GM19372 (cell line): ENCODE data around the gene PARD3B.

Source experiments
- ATAC-seq: cut with Tn5 transposase; IDR thresholded peaks from one replicate; pipeline ENCODE4 v1.9.1; 2021; ENCODE audit warnings: mild to moderate bottlenecking, low read depth, moderate library complexity; ENCODE audit not compliant: unreplicated experiment

PARD3B gene

DNA sequence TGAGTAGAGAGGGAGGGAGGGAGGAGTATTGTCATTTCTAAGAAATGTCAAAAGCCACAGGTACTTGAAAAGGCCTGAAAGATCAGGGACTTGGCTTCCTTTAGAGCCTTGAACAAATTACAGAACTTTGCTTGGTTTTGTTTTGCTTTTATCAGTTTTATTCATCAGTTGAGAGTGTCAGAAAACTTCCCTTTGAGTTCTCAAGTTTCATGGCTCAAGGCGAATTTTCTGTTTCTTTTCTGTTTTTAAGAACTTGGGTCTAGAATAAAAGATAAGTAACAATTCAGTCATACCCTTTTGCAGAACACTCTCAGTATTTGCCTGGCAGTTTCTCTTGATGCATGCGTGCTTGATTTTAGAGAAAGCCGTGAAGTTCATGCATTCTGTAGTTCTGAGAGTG lies 531.9 kb downstream of the PARD3B start:
- no peak for ATAC-seq

DNA sequence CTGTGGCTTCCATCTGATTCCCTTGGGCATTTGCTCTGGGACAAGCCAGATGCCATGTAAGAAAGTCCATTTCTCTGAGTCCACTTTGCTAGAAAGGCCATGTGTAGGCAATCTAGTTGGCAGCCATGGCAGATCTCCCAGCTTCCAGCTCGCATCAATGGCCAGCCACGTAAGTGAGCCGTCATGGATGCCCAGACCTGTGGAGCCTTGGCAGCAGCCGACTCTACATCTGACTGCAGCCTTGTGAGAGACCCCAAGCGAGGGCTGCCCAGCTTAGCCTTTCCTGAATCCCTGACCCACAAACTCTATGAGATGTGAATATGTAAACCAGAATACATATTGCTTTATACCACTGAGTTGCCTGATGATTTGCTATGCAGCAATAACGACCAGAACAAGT lies 533.5 kb downstream of the PARD3B start:
- ATAC-seq: no peak

DNA sequence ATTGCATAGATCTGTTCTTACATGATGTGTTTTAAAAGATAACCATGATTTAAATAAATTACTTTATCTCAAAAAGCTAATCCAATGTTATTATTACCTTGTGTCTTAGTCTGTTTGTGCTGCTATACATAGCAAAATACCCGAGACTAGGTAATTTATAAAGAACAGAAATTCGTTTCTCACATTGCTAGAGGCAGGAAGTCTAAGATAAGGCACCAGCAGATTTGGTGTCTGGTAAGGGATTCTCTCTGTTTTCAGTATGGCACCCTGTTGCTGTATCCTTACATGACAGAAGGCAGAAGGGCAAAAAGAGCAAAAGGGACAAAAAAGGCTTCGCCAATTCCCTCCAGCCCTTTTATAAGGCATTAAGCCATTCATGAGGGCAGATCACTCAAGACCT lies 533.9 kb downstream of the PARD3B start:
- ATAC-seq: no peak

DNA sequence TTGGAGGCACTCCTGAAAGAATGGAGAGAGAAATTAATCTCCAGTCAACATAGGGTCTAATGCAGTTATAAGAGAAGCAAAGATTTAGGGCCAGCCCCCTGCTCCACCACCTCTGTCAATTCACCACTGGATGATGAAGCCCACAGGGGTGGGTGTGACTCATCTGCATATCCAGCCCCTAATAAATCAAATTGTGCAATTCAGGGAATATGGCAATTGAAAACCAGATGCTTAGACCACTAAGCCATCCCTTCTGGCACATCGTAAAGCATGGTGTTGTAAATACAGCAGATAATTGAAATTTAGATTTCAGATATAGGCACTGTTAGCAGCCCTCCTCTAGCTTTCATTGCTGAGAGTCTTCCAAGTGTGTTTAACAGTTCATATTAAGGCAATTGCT lies 541.4 kb downstream of the PARD3B start:
- ATAC-seq: no peak

DNA sequence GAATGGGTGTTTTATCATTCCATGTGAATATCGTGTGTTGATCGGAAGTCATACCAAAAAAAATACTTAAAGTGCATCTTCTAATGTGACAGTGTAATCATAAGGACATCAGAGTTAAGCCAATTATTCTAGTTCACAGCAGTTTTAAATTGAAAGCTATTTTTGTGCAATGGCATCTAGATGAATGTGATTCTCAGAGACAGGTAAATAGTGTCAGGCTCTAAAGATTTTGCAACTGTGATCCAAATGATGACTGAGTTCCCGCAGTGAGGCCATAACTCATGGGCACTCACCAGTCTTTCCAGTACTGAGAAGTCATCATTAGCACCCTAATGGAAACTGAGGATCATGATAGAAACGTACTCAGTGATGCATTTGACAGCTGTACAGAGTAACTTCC lies 542.6 kb downstream of the PARD3B start:
- no peak for ATAC-seq

DNA sequence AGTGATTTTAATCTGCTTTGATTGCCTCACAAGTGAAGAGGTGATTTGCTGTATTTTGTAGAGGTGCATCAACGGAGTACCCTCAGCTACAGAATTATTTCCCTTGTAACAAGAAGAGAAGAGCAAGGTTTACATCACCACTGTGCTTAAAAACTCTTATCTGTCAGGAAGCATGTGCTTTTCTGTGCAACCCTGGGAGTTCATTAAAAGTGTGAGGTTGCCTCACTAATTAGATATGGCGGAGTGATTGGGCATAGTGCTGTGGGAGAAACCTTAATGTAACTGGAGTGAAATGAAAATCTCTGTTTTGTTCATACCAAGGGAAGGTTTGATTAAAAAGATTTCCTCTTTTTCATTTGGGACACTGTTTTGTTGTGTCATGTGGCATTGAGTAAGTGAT lies 544.7 kb downstream of the PARD3B start:
- no peak for ATAC-seq

DNA sequence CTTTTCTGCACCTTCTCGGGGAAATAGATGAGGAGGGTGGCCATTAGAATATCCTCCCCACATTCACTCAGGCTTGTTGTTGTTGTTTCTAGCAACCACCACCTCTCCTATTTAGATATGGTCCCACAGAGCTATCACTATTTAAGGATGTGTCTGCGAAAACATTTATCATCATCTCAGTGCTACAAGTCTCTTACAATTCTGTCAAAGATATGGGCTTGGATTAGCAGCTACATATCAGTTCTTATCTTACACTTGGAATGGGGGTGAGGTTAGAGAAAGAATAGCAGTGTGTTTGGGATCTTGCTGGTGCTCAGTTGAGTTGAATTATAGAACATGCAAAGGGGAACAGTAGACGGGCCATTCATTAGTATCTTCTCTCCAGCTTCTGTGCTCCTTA lies 546.1 kb downstream of the PARD3B start:
- no peak for ATAC-seq

DNA sequence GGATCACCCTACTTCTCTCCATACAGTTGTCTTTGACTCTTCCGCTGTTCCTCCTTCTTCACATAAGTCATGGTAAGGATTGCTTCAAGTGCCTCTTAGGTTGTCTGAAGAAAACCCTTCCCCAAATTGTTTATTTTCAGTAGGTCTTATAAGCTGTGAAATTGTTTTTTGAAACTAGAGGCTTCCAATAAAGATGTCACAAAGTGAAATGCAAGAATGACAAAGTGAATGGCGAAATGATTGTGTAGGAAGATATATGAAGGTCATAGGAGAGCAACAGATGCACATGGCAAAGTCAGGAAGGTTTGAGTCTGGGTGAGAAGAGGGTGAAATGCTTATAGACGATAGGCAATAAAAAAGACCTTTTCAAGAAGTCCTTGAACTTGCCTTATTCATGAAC lies 548.8 kb downstream of the PARD3B start:
- ATAC-seq: no peak

DNA sequence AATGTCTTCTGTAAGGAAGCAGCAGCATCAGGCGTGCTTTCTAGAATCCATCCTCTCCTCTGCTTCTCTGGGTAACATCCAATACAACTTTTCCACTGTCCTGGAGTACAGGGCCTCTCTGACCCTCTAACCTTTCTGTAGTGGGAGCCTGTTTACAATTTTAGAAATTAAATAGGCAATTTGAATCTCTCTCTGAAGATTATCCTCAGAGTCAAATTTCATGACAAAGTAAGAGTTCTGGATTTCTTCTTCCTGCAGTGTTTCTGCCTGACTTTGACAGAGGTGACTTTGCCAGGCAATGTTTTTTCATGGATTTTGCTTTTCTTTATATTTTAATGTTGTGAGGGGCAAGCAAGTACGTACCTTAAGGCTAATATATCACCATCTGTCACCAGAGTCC lies 558.4 kb downstream of the PARD3B start:
- ATAC-seq: no peak

DNA sequence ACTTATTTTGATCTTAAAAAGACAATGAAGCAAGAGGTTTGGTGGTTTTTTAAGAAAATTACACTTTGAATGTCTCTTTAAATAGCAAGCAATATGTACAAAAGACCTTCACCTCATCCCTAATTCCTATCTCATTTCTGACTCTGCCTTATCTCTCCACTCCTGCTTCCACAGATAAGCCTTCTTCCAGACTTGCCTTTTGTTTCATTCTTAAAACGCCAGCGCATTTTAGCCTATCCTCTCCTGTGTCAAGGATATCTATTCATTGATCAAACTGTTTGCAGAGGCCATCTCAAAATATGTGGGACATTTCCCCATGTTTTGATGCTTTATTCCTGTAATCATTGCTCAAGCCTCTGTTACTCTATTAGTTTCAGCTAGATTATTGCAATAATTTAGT lies 562.5 kb downstream of the PARD3B start:
- ATAC-seq: no peak

DNA sequence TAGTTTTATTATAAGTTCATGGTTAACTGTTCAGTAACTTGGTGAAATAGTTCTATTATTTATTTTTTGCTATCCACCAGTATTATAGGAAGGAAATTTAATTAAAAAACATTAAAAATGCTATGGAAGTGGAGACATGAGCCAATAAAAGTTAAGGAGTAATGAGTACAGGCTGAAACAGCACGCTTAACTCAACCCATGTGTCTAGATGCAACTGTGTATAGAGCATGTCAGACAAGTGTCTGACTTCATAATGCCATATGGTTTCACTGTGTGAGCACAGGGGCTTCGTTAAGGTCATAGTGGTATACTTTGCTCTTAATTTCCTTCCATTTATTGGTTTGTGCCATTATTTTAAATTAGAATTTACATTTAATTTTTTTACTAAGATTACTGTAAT lies 570.2 kb downstream of the PARD3B start:
- ATAC-seq: no peak

DNA sequence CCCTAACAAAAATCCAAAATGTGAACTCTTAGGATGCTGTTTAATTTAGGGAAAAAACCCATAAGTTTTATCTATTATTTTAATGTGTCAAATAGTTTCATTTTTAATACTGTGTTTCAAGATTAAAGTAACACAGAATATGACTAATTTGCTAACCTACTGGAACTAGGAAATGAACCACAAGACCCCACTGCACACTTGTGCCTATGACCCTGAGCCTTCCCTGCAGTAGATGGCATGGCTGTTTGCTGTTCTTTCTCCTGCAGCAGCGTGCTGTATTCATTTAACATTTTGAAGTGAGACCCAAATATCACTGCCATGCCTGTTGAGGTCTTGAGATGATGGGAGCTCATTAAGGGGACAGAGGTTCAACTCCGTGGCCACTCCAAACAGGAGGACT lies 571.9 kb downstream of the PARD3B start:
- no peak for ATAC-seq

DNA sequence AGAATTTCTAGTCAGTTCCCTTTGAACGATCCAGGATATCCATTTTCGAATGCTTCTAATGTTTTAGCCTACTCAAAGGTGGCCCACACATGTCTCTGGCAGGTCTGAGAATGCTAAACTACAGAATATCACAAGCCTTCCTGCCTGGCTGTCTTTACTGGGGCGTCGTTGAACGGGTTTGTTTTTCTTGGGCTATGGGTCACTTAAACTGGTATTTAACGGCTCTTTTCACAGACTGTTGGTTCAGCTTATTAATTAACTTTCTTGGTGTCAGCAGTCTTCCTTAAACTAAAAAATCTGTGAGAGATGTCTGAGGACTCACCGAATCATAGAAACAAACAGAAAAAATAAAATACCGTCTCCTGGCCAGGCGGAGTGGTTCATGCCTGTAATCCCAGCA lies 573.9 kb downstream of the PARD3B start:
- ATAC-seq: no peak

DNA sequence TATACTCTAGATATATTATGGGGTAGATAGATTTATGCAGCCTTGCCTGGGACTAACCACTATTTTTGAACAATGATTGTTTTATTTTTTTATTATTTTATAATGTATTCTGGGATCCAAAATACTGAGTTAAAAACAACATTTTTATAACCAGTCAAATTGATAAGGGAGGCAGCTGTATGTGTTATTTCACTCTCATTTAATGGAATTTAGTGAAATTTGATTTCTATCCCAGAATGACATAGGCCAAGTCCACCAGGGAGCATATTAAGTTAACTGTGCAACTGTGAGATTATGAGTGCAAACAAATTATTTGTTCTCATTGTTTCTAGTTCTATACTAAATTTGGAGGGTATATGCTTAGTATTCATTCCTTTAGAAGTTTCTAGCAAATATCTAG lies 583.5 kb downstream of the PARD3B start:
- ATAC-seq: no peak

DNA sequence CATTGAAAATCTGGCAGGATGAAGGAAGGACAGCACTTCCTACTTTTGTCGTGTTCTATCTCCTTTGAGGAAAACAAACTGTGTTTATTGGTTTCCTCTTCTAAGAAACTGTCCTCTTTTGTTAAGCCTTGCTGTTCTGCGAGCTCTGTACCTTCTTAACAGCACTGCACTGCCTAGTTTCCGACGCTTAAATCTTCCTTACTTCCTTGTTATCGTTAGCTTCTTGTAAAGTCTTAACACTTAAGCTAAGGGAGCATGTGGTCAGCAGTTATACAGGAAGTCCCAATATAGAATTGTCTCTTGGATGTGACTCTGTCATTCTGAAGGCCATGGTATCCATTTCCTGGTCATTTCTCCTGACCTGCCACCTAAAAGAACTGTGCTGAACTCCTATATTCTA lies 584.3 kb downstream of the PARD3B start:
- no peak for ATAC-seq

DNA sequence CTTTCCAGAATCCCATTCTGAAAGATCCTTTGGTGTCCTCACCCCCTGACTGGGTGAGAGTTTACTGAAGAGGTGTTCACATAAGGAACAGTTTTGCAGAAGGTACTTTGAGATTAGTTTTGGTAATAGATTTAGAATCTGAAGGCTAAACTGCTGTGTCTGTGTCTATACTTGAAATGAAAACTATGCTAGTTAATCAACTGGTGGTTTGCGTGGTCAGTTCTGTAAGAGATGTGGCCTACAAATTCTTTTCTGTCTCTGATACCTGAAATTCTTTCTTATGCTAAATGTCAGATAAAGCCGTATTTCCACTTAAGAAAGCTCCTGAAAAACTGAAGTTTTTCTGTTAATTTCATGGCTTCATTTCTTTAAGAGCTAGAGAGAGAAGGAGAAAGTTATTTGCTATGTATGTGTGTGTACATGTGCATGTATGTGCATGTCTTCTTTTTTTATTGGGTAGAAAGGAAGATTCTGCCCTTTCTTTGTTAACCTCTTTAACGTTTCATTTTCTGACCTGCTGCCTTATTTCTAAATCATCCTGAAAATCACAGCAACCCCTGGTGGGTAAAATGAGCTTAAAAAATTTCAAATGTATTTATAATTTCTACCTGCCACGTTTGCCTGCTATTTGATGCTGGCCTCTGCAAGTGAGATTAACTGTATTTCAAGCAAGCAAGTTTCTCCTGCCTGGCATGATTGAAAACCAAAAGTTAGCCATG lies 585.0 kb downstream of the PARD3B start:
- ATAC-seq: no peak

DNA sequence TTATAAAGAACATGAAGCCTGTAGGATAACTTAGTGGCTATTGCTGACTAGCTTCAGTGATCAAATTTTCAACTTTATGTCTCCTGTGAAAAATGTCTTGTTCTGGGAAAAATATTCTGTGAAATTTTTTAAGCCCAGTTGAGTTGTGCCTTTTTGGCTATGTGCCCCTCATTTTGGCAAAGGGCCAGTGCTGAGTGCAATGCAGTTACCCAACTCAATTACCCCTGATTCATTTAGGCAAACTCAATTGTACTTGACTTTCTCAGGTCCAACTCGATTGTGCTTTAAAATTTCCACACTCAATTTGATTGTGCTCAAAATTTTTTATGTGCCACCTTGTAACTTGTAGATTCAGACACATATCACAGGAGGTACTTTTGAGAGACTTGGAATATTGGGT lies 588.3 kb downstream of the PARD3B start:
- no peak for ATAC-seq

DNA sequence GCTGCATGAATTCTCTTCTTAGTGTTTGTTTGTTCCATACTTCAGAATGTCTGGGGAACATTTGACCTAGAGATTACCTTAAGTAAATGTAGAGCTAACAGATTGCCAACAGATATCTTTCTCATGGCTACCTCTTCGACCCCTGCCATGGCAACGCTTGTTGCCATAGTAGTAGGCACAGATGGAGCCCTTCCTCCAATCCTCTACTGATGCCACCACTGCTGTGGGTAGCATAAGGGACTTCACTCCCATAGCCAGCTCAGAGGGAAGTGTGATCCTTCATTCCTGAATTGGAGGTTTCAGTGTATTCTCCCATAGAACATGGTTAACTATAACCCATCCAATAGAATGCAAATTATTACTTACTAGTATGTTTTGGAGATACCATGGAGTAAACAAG lies 593.5 kb downstream of the PARD3B start:
- no peak for ATAC-seq

DNA sequence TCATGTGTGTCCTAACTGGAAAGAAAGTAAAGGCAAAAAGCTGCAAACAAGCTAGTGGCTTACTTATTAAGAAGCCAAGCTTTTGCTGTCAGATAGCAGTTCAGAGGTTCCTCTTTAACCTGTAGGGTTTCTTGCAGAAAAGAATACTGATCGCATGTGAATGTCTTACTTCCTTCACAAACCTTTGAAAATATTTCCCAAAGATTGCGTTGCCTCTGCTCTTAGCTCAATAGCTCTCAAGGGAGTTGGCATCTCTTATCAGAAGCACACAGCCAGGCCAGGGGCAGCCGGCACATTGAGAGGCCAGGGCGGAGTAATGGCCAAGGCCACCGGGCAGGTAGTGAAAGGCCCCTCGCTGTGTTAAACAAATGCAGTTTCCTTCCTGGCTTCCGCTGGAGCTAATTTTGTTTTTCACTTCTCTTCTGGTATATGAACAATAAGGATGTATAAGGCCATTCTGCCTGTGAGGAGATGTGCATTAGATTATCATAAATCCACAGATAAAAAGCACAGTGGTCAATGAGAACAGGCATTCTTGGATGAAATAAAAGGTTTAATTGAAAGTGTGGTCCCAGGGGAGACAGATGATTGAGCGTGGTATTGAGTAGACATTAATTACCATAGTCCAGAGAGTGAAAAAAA lies 594.7 kb downstream of the PARD3B start:
- no peak for ATAC-seq

DNA sequence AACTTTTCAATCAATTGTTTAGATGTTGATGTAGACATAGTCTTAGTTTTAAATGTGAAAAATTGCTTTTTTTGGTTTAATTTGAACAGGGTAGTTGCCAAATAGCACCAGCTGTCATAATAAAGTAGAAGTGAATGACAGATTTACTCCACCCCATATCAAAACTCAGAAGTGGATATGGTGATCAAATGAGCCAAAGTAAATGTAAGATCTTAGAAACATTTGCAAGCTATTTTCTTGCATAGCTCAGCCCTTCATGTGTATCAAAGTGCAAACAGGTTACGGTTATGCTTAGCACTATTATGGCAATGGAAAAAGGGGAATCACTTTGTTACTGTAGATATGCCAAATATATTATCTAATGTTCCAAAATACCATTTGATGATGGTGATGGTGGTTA lies 596.1 kb downstream of the PARD3B start:
- ATAC-seq: no peak

DNA sequence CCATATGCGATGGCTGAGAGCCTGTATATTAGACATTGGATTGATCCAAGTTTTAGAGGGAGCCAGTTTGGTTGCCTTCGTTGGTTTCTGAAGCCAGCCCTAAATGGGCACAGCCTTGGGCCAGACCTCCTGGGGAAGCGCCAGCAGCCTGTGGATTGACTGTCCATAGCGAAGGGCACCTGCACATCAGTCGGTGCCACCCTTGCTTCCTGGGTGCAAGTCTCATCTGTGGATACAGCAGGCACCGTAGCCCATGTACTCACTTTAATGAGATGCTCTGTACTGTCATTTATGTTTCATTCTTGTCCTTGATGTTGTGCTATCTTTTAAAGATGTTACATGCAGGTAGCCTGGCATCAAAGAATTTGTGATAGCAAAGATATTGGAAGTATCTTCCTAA lies 600.6 kb downstream of the PARD3B start:
- no peak for ATAC-seq

DNA sequence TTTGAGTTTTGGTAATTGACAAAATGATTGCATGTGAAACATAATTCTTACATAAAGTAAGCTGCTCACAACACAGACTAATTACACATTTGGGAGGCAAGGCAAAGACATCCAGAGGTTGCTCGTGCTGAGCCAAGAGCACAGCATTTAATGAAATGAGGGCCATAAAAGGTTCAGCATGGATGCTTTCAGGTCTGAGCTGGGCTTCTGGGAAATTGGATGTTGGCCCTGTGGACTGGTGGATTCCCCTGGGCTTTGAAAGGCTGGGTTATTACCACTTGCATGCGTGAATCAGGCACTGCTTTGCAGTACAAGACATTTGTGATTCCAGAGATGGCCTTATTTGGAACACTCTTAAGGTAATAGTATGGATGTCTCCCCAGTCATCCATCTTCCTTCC lies 603.5 kb downstream of the PARD3B start:
- no peak for ATAC-seq

DNA sequence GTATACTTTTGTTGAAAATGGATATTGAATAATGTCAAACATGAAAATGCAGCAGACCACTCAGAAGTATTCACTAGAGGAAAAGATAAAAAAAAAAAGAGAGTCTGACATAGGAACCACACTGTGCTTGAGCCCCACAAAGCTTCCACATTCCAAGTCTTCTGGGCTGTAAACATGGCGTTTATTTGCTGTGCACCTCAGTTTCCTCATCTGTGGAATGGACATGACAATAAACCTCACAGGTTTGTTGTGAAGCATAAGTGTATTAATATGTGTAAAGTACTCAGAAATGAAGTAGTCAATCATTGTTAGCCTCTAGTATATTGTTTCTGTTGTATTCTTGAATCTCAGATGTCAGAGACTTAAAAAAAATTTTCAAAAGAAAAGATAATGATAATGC lies 611.2 kb downstream of the PARD3B start:
- no peak for ATAC-seq
